ENCODE data around the gene PEX14.

Gene PEX14

DNA sequence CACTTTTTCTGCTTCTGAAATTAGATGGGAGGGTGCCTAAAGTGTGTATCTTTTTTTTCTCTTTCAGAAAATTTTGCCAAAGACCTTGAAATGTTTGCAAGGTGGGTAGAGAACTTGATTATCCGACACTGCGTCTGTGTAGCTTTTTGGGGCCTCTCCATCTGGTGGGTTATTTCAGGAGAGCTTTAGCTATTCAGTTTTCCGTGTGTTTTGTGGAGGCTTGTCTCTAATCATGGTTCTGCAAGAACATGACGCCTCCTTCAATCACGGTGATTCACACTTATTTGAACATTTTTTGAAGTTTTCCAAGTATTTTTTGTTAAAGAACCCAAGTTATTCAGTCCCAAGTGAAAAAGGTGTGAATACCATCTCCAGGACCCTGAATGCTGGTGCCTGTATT is 40.2 kb upstream of the PEX14 start:
- H3K4me3 ChIP-seq (ENCODE audit: low read depth, low read length) = no peak overlapping the region
- no peak overlapping the region for H3K4me2 ChIP-seq (ENCODE audit: low read length)

DNA sequence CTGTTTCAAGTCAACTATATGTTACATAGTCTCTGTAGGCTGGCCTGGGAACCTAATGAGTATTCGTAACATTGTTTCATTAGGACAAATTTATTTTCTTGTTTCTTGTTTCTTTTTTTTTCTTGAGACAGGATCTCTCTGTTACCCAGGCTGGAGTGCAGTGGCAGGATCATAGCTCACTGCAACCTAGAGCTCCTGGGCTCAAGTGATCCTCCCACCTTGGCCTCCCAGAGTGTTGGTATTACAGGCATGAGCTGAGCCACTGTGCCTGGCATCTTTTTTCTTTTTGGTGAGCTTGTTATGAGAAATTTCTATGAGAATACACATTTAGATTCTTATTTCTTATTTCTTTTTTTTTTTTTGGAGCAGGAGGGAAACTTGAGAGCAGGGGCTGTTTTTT is 37.7 kb upstream of the PEX14 start:
- TF ChIP-seq, protein P1, sequence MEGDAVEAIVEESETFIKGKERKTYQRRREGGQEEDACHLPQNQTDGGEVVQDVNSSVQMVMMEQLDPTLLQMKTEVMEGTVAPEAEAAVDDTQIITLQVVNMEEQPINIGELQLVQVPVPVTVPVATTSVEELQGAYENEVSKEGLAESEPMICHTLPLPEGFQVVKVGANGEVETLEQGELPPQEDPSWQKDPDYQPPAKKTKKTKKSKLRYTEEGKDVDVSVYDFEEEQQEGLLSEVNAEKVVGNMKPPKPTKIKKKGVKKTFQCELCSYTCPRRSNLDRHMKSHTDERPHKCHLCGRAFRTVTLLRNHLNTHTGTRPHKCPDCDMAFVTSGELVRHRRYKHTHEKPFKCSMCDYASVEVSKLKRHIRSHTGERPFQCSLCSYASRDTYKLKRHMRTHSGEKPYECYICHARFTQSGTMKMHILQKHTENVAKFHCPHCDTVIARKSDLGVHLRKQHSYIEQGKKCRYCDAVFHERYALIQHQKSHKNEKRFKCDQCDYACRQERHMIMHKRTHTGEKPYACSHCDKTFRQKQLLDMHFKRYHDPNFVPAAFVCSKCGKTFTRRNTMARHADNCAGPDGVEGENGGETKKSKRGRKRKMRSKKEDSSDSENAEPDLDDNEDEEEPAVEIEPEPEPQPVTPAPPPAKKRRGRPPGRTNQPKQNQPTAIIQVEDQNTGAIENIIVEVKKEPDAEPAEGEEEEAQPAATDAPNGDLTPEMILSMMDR (IDR thresholded peaks at IDR 0.05) = no peak

More for the DNA sequence above, 40.2 kb upstream of the PEX14 start:
- Histone ChIP-seq H3K79me2 (peaks cover 3% of the 10 kb centered on the region), H3K36me3 (ENCODE audit: control insufficient read depth, insufficient read depth, low read length) (no peaks in the 10 kb centered on the region), H2AFZ (no peak overlapping the region), H3K9ac (no peak overlapping the region), H3K4me1 (no peaks in the 10 kb centered on the region), H3K27ac (no peak overlapping the region), H3K9me3 (ENCODE audit: control insufficient read depth, low read length) (no peaks in the 10 kb centered on the region), H3K27me3 (ENCODE audit: control insufficient read depth, insufficient read depth, low read length) (no peaks in the 10 kb centered on the region)
- TF ChIP-seq, protein P1 (IDR thresholded peaks at IDR 0.05) = no peak

DNA sequence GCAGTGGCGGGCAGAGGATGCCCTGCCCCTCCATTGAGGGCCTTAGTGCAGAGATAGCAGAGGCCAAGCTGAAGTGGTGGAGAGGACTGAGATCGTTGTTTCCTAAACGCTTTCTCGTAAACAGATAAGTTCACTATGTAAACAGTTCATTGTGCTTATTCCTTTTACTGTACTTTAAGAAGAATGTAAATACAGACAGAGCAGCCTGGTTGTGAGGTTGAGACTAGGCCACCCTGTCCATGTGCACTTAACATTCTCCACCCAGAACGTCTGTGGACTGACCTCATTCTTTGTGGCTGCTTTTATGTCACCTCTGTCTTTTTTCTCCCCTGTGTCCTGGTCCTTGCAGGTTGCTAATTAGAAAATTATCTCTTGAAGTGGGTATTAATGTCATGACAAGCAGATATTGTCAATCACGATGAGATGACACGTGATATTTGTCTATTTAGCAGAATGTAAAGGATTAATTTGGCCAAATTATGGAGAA is 36.0 kb upstream of the PEX14 start:
- Histone ChIP-seq H3K36me3 (ENCODE audit: control insufficient read depth, insufficient read depth, low read length) (no peaks in the 10 kb centered on the region), H3K4me2 (ENCODE audit: low read length) (no peak overlapping the region), H3K9me3 (ENCODE audit: control insufficient read depth, low read length) (no peaks in the 10 kb centered on the region), H3K4me3 (ENCODE audit: low read depth, low read length) (no peak overlapping the region), H2AFZ (no peak overlapping the region), H3K27ac (no peak overlapping the region), H3K9ac (no peak overlapping the region), H3K79me2 (no peaks in the 10 kb centered on the region), H3K27me3 (ENCODE audit: control insufficient read depth, insufficient read depth, low read length) (no peaks in the 10 kb centered on the region), H3K4me1 (no peaks in the 10 kb centered on the region)
- TF ChIP-seq, protein P1 (IDR thresholded peaks at IDR 0.05) = no peak

More for the DNA sequence above, 37.7 kb upstream of the PEX14 start:
- no peaks in the 10 kb centered on the region for H3K36me3 ChIP-seq (ENCODE audit: control insufficient read depth, insufficient read depth, low read length)
- H3K27me3 ChIP-seq (ENCODE audit: control insufficient read depth, insufficient read depth, low read length) = no peaks in the 10 kb centered on the region
- H3K9me3 ChIP-seq (ENCODE audit: control insufficient read depth, low read length) = no peaks in the 10 kb centered on the region
- no peak overlapping the region for H3K4me2 ChIP-seq (ENCODE audit: low read length)
- H3K9ac ChIP-seq = no peak overlapping the region
- H2AFZ ChIP-seq = no peak overlapping the region
- H3K4me3 ChIP-seq (ENCODE audit: low read depth, low read length) = no peak overlapping the region
- H3K79me2 ChIP-seq = no peaks in the 10 kb centered on the region
- no peaks in the 10 kb centered on the region for H3K4me1 ChIP-seq
- no peak overlapping the region for H3K27ac ChIP-seq

GRCh38 chr1:10440305-10440704 is 34.4 kb upstream of the PEX14 start:
- Histone ChIP-seq H3K4me3 (ENCODE audit: low read depth, low read length) (no peak overlapping the region), H3K4me2 (ENCODE audit: low read length) (no peak overlapping the region)

DNA sequence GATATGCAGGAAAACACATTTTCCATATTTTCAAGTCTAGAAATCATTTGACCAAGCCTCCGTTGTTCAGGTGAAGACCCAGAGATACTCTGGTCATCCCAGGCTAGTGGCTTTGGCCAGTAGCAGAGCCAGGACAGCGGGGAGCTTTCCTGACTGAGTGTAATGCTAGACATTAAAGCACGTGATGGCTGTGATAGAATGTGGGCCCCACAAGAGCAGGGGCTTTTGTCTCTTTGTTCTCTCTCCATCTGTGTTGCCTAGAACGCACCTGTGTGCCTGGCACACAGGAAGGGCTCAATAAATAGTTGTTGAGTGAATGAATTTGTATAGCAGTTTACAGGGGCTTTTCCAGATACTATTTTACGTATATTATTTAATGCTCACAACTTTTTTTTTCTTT is 34.0 kb upstream of the PEX14 start:
- no peaks in the 10 kb centered on the region for H3K27me3 ChIP-seq (ENCODE audit: control insufficient read depth, insufficient read depth, low read length)
- H2AFZ ChIP-seq = no peak overlapping the region
- TF ChIP-seq, protein P1 (IDR thresholded peaks at IDR 0.05) = no peak
- H3K79me2 ChIP-seq = no peaks in the 10 kb centered on the region
- H3K27ac ChIP-seq = no peak overlapping the region
- H3K36me3 ChIP-seq (ENCODE audit: control insufficient read depth, insufficient read depth, low read length) = no peaks in the 10 kb centered on the region
- no peaks in the 10 kb centered on the region for H3K4me1 ChIP-seq
- H3K9ac ChIP-seq = no peak overlapping the region
- no peak overlapping the region for H3K4me3 ChIP-seq (ENCODE audit: low read depth, low read length)
- H3K4me2 ChIP-seq (ENCODE audit: low read length) = no peak overlapping the region
- no peaks in the 10 kb centered on the region for H3K9me3 ChIP-seq (ENCODE audit: control insufficient read depth, low read length)

More at GRCh38 chr1:10440305-10440704, 34.4 kb upstream of the PEX14 start:
- Histone ChIP-seq H2AFZ (no peak overlapping the region), H3K27ac (no peak overlapping the region), H3K9me3 (ENCODE audit: control insufficient read depth, low read length) (no peaks in the 10 kb centered on the region), H3K79me2 (no peaks in the 10 kb centered on the region), H3K27me3 (ENCODE audit: control insufficient read depth, insufficient read depth, low read length) (no peaks in the 10 kb centered on the region), H3K36me3 (ENCODE audit: control insufficient read depth, insufficient read depth, low read length) (no peaks in the 10 kb centered on the region), H3K9ac (no peak overlapping the region), H3K4me1 (no peaks in the 10 kb centered on the region)
- TF ChIP-seq, protein P1 (IDR thresholded peaks at IDR 0.05) = no peak
